GM12864 (cell line): ENCODE data around the gene RAB7A.

Experiments used
- DNase-seq: peaks from one replicate; pipeline ENCODE4 v3.0.0-alpha.2; 2011; ENCODE audit warnings: low read depth
- H3K4me3 ChIP-seq: 2 replicates; pipeline ENCODE4 v1.5.1; 2011; ENCODE audit warnings: mild to moderate bottlenecking, low read depth, low read length, control low read depth
- CTCF ChIP-seq: IDR thresholded peaks from 2 replicates; pipeline ENCODE4 v1.5.1; 2011; ENCODE audit warnings: low read depth, mild to moderate bottlenecking, moderate library complexity, low read length, control low read depth, inconsistent platforms; ENCODE audit errors: missing control alignments

Gene RAB7A

DNA sequence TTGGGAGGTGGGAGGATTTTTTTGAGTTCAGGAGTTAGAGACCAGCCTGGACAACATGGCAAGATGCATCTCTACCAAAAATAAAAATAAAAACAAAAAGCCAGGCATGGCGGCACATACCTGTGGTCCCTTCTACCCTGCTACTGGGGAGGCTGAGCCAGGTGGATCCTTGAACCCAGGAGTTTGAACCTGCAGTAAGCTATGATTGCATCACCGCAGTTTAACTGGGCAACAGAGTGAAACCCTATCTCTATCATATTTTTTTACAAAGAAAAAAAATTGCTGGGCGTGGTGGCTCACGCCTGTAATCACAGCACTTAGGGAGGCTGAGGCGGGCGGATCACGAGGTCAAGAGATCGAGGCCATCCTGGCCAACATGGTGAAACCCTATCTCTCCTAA, 39.5 kb upstream of the RAB7A start:
- H3K4me3 ChIP-seq = no peak overlapping the region
- TF ChIP-seq CTCF = no peak
- DNase-seq = no peak

DNA sequence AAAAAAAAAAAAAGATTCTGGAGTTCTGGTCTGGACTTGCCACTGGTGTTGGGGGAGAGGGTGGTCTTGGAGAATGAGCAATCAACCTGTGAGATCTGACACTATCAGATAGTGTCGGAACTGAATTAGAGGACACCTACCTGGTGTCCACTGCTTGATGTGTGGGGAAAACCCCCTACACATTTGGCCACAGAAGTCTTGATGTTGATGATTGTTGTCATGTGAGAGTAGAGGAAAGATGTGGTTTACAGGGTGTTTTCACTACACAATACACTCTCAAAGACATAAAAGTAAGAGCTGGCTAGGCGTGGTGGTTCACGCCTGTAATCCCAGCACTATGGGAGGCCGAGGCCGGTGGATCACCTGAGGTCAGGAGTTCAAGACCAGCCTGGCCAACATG, 36.9 kb upstream of the RAB7A start:
- TF ChIP-seq CTCF = no peak
- DNase-seq = no peak
- H3K4me3 ChIP-seq = no peak overlapping the region

- DNase-seq = no peak
- no peak overlapping the region for H3K4me3 ChIP-seq
Observed at GRCh38 chr3:128693696-128694095, 32.3 kb upstream of the RAB7A start.

DNA sequence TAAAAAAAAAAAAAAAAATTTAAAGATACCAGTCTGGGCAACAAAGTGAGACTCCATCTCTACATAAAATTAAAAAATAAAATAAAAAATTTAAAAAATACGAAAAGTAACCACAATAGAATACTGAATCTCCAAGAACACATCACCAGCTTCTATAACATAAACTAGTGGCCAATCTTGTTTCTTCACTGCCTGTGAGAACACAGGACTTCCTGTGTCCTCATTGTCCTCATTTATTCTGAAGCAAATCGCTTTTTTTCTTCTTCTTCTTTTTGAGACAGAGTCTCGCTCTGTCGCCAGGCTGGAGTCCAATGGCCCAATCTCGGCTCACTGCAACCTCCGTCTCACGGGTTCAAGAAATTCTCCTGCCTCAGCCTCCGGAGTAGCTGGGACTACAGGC, 28.6 kb upstream of the RAB7A start:
- no peak for DNase-seq
- no peak for TF ChIP-seq CTCF
- H3K4me3 ChIP-seq = no peak overlapping the region

More at GRCh38 chr3:128693696-128694095, 32.3 kb upstream of the RAB7A start:
- no peak for TF ChIP-seq CTCF

DNA sequence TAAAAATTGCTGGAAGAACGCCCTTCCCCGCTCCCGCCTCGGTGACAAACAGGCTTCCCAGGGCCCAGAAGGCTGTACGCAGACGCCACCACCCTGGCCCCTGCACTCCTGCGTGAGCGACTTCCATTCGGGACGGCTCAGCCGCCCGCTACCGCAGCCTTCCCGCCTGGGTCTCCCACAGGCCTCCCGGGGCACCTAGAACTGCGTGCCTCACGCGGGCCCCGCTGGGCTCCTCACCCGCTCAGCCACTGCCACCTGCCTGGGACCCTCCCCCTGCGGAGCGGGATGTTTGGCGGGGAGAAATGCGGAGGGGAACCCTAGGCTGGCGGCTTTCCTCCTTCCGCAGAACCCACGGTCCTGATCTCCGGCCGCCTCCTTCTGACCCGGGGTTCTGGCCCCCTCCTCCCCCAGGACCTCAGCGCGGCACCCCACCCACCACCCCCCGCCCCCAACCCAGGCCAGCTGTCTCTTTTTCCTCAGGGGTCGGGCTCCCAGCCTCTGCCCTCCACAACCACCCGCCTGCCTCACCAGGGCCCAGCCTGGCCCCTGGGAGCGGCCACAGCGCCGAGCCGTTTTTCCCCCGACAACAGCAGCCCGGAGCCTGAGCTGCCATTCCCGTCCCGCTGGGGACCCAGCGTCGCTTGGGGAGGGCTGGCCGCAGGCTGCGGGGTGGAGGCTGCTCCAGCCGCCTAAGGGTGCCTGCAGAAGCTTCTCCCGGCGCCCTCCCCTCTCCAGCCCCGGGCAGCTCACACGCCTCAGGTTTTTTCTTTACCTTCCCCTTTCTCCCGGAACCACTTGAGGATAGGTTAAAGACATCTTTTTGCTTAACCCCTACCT, 27.6 kb upstream of the RAB7A start:
- DNase-seq = no peak
- TF ChIP-seq CTCF = no peak
- H3K4me3 ChIP-seq = peak overlapping the region; percentile 37

GRCh38 chr3:128701342-128702212, 24.4 kb upstream of the RAB7A start:
- no peak overlapping the region for H3K4me3 ChIP-seq
- TF ChIP-seq CTCF = no peak
- no peak for DNase-seq
